Measurements from ENCODE around the gene CEP55. TPM values are rescaled to one million over a fixed set of nuclear protein-coding genes. Genes with fewer than 3 reads are reported as not detected.

The CEP55 gene
- total RNA-seq, 1 experiment from 2014 or later, result 68.5 TPM

GRCh38 chr10:93461807-93462178 lies 34.6 kb upstream of the CEP55 start:
- ChIA-PET CTCF (interaction anchor here (1.4 kb wide), 1 partner anchor 21 kb away, joined by 4 read pairs; the partner anchor contains the start of gene MYOF), POLR2A (ENCODE audit: low non-redundant PET) (interaction anchor here (0.7 kb wide), 1 partner anchor 18 kb away, joined by 4 read pairs; no protein-coding TSS in a partner anchor)
- intact Hi-C loops (cut with micrococcal nuclease; ENCODE audit: unreplicated experiment), result no loop called here
- Histone ChIP-seq H3K27ac (ENCODE audit: low read depth, low read length, poor library complexity, severe bottlenecking) (no peak overlapping the region), H3K36me3 (ENCODE audit: insufficient read depth, low read length, poor library complexity, severe bottlenecking) (no peaks in the 10 kb centered on the region), H3K4me3 (ENCODE audit: low read depth, low read length, poor library complexity, severe bottlenecking) (no peak overlapping the region), H3K27me3 (replicated peaks; ENCODE audit: insufficient read depth, low read depth, low read length, poor library complexity) (no peaks in the 10 kb centered on the region), H3K9me3 (ENCODE audit: low read depth, low read length, poor library complexity, severe bottlenecking) (no peaks in the 10 kb centered on the region), H3K4me1 (ENCODE audit: insufficient read depth, low read length, poor library complexity, severe bottlenecking) (peaks cover 25% of the 10 kb centered on the region)
- BruUV-seq (replicated peaks), result no TSS peak
- DNase-seq (ENCODE audit: low spot score), result no peak
- no peak for TF ChIP-seq EZH2 (IDR thresholded peaks at IDR 0.05; ENCODE audit: borderline replicate concordance, low read depth, low read length, poor library complexity, severe bottlenecking)
- TF ChIP-seq, protein P1, sequence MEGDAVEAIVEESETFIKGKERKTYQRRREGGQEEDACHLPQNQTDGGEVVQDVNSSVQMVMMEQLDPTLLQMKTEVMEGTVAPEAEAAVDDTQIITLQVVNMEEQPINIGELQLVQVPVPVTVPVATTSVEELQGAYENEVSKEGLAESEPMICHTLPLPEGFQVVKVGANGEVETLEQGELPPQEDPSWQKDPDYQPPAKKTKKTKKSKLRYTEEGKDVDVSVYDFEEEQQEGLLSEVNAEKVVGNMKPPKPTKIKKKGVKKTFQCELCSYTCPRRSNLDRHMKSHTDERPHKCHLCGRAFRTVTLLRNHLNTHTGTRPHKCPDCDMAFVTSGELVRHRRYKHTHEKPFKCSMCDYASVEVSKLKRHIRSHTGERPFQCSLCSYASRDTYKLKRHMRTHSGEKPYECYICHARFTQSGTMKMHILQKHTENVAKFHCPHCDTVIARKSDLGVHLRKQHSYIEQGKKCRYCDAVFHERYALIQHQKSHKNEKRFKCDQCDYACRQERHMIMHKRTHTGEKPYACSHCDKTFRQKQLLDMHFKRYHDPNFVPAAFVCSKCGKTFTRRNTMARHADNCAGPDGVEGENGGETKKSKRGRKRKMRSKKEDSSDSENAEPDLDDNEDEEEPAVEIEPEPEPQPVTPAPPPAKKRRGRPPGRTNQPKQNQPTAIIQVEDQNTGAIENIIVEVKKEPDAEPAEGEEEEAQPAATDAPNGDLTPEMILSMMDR (conservative IDR thresholded peaks at IDR 0.05; ENCODE audit: low read depth, low read length), result no peak

DNA sequence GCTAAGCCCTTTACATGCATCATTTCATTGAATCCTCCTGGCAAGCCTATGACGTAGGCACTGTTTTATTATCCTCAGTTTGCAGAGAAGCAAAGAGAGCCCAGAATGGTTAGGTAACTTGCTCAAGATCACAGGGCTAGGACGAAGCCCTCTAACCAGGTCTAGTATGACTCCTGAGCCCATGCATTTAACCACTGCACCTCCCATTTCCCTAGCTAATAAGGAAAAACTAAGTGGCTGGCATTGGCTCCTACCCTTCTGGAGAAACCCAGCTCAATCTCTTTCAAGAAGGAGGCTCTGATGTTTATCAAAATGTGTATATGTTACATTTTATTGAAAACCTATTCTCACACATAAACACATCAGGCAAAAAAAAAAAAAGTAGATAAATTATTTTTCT lies 34.0 kb upstream of the CEP55 start:
- Histone ChIP-seq H3K27ac (ENCODE audit: low read depth, low read length, poor library complexity, severe bottlenecking) (no peak overlapping the region), H3K36me3 (ENCODE audit: insufficient read depth, low read length, poor library complexity, severe bottlenecking) (no peaks in the 10 kb centered on the region), H3K9me3 (ENCODE audit: low read depth, low read length, poor library complexity, severe bottlenecking) (no peaks in the 10 kb centered on the region), H3K4me1 (ENCODE audit: insufficient read depth, low read length, poor library complexity, severe bottlenecking) (peaks cover 25% of the 10 kb centered on the region), H3K27me3 (replicated peaks; ENCODE audit: insufficient read depth, low read depth, low read length, poor library complexity) (no peaks in the 10 kb centered on the region), H3K4me3 (ENCODE audit: low read depth, low read length, poor library complexity, severe bottlenecking) (no peak overlapping the region)
- POLR2A ChIA-PET (ENCODE audit: low non-redundant PET), result interaction anchor here (0.7 kb wide), 1 partner anchor 19 kb away, joined by 4 read pairs; no protein-coding TSS in a partner anchor
- BruUV-seq (replicated peaks), result no TSS peak
- intact Hi-C loops (cut with micrococcal nuclease; ENCODE audit: unreplicated experiment), result no loop called here
- TF ChIP-seq, protein P1 (conservative IDR thresholded peaks at IDR 0.05; ENCODE audit: low read depth, low read length), result no peak
- no peak for TF ChIP-seq EZH2 (IDR thresholded peaks at IDR 0.05; ENCODE audit: borderline replicate concordance, low read depth, low read length, poor library complexity, severe bottlenecking)
- no peak for DNase-seq (ENCODE audit: low spot score)
- CTCF ChIA-PET, result no interaction called here

DNA sequence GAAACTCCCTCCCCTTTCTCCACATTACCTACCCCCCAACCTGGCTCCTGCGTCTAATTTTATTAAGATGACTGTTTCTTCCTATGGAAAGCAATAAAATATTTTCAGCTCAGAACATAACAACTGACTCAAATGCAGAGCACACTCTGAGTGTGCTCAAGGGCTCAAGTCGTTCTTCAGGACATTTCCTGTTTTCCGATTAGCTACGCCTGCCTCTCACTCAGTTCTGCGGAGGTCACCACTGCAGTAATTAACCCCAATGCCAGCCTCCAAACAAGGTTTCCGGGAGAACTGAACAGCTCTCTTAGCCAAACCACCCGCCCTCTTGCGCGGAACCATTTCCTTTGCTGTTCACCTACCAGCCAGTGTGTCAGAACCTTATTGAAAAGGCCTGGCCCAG lies 33.5 kb upstream of the CEP55 start:
- TF ChIP-seq, protein P1 (conservative IDR thresholded peaks at IDR 0.05; ENCODE audit: low read depth, low read length), result no peak
- no peak for TF ChIP-seq EZH2 (IDR thresholded peaks at IDR 0.05; ENCODE audit: borderline replicate concordance, low read depth, low read length, poor library complexity, severe bottlenecking)
- BruUV-seq (replicated peaks), result no TSS peak
- H3K4me1 ChIP-seq (ENCODE audit: insufficient read depth, low read length, poor library complexity, severe bottlenecking), result peaks cover 25% of the 10 kb centered on the region
- H3K27ac ChIP-seq (ENCODE audit: low read depth, low read length, poor library complexity, severe bottlenecking), result peak overlapping the region; percentile 30
- ChIA-PET POLR2A (ENCODE audit: low non-redundant PET) (no interaction called here), CTCF (no interaction called here)
- H3K4me3 ChIP-seq (ENCODE audit: low read depth, low read length, poor library complexity, severe bottlenecking), result no peak overlapping the region
- DNase-seq (ENCODE audit: low spot score), result peak; percentile 60
- intact Hi-C loops (cut with micrococcal nuclease; ENCODE audit: unreplicated experiment), result no loop called here
- no peaks in the 10 kb centered on the region for H3K27me3 ChIP-seq (replicated peaks; ENCODE audit: insufficient read depth, low read depth, low read length, poor library complexity)
- H3K9me3 ChIP-seq (ENCODE audit: low read depth, low read length, poor library complexity, severe bottlenecking), result no peaks in the 10 kb centered on the region
- H3K36me3 ChIP-seq (ENCODE audit: insufficient read depth, low read length, poor library complexity, severe bottlenecking), result no peaks in the 10 kb centered on the region
